NCI-H510A (cell line): ENCODE results near the gene ZNF407.
A peak's percentile ranks its signal among the peaks of the same experiment; 100 is the strongest.
"Not testable (repeated sequence)": the region's sequence is repeated elsewhere in the genome, so short reads cannot be mapped to it uniquely, and the experiment has no call there.

Experiments used
- DNase-seq: peaks from one replicate; lab custom pipeline; 2025; lab: John Stamatoyannopoulos, UW

ZNF407 gene

GRCh38 chr18:74597662-74598349, at the start of gene ZNF407:
Gene ZNF407 (plus strand): TSS chr18:74597870. CDS start chr18:74631020, 33,150 bp downstream.
- DNase-seq, result peak; percentile 98

- DNase-seq, result no peak
These were observed 48.0 kb upstream of the ZNF407 start for GRCh38 chr18:74549591-74550104.

- no peak for DNase-seq
These were observed 46.8 kb upstream of the ZNF407 start for GRCh38 chr18:74550886-74551285.

- no peak for DNase-seq
These were observed 46.2 kb upstream of the ZNF407 start for GRCh38 chr18:74551452-74551851.

- peak; percentile 88 for DNase-seq
These were observed 45.6 kb upstream of the ZNF407 start for GRCh38 chr18:74551936-74552555.

GRCh38 chr18:74556126-74556525, 41.5 kb upstream of the ZNF407 start:
- DNase-seq, result no peak

GRCh38 chr18:74558096-74558495, 39.6 kb upstream of the ZNF407 start:
- DNase-seq, result no peak

- DNase-seq, result no peak
These were observed 35.4 kb upstream of the ZNF407 start for GRCh38 chr18:74562131-74562730.

GRCh38 chr18:74562775-74563174, 34.9 kb upstream of the ZNF407 start:
- DNase-seq, result no peak

GRCh38 chr18:74563999-74564398, 33.7 kb upstream of the ZNF407 start:
- DNase-seq, result no peak

GRCh38 chr18:74565164-74565563, 32.5 kb upstream of the ZNF407 start:
- not testable (repeated sequence) for DNase-seq

GRCh38 chr18:74565993-74566392, 31.7 kb upstream of the ZNF407 start:
- DNase-seq, result not testable (repeated sequence)

- DNase-seq, result no peak
These were observed 29.8 kb upstream of the ZNF407 start for GRCh38 chr18:74567822-74568221.

GRCh38 chr18:74569401-74569800, 28.3 kb upstream of the ZNF407 start:
- no peak for DNase-seq

GRCh38 chr18:74570266-74570665, 27.4 kb upstream of the ZNF407 start:
- DNase-seq, result no peak

- DNase-seq, result no peak
These were observed 25.6 kb upstream of the ZNF407 start for GRCh38 chr18:74571895-74572680.

- no peak for DNase-seq
These were observed 24.6 kb upstream of the ZNF407 start for GRCh38 chr18:74573053-74573452.

GRCh38 chr18:74574916-74575315, 22.8 kb upstream of the ZNF407 start:
- no peak for DNase-seq

GRCh38 chr18:74577019-74577418, 20.7 kb upstream of the ZNF407 start:
- DNase-seq, result no peak

- no peak for DNase-seq
These were observed 18.1 kb upstream of the ZNF407 start for GRCh38 chr18:74579496-74580065.

- DNase-seq, result no peak
These were observed 15.0 kb upstream of the ZNF407 start for GRCh38 chr18:74582642-74583041.

- no peak for DNase-seq
These were observed 10.2 kb upstream of the ZNF407 start for GRCh38 chr18:74587441-74587840.
